Measurements from ENCODE around the gene ADARB1. TPM values are rescaled to one million over a fixed set of nuclear protein-coding genes. Genes with fewer than 3 reads are reported as not detected.

ADARB1 gene
- total and polyA plus RNA-seq, 9 of the 15 experiments (the other 6 are each of a cell fraction or from before 2014, with no cell fraction given), result 6.7 to 16.0 (median 8.3) TPM

GRCh38 chr21:45256912-45257672, 182.7 kb downstream of the ADARB1 start (continued):
- TF ChIP-seq PHB2 (IDR thresholded peaks at IDR 0.05; ENCODE audit: low read depth), result 0 out of 2 replicates have a peak, but pooled peaks have one; percentile 72
- no peak for TF ChIP-seq XRCC3 (IDR thresholded peaks at IDR 0.05)
- TF ChIP-seq NBN (IDR thresholded peaks at IDR 0.05; ENCODE audit: low read depth), result peak; percentile 79
- no peak for TF ChIP-seq POLR2H (tag; IDR thresholded peaks at IDR 0.05; ENCODE audit: low read depth)
- TF ChIP-seq RFX7 (CRISPR knock-in tag; IDR thresholded peaks at IDR 0.05), result no peak
- peak; percentile 9; the same call in 1 of the 2 replicates for TF ChIP-seq MYNN (IDR thresholded peaks at IDR 0.05)
- no peak for TF ChIP-seq MYNN (CRISPR knock-in tag; IDR thresholded peaks at IDR 0.05)
- no peak for TF ChIP-seq SNRNP70 (optimal IDR thresholded peaks at IDR 0.05; ENCODE audit: low read depth, low read length)
- TF ChIP-seq HMGN3 (IDR thresholded peaks at IDR 0.05; ENCODE audit: borderline replicate concordance, extremely low read depth, insufficient read length, low read depth, low read length), result peak; percentile 88
- no peak for TF ChIP-seq RBM14 (IDR thresholded peaks at IDR 0.05; ENCODE audit: borderline replicate concordance, insufficient read depth, low read depth, low read length)
- TF ChIP-seq KHSRP (IDR thresholded peaks at IDR 0.05), result no peak
- TF ChIP-seq E2F6 (IDR thresholded peaks at IDR 0.05; ENCODE audit: borderline replicate concordance in 1 of 2, extremely low read depth in 1 of 2, insufficient read depth in 1 of 2, insufficient read length in 1 of 2, low read depth in 1 of 2, low read length in 1 of 2, poor library complexity in 1 of 2, severe bottlenecking in 1 of 2), result peak in 1 of 2 experiments; percentile 33
- TF ChIP-seq HIVEP1 (CRISPR knock-in tag; IDR thresholded peaks at IDR 0.05), result no peak; the same call in 1 of the 2 replicates
- TF ChIP-seq IFI16 (CRISPR knock-in tag; IDR thresholded peaks at IDR 0.05), result no peak
- TF ChIP-seq SOX6 (IDR thresholded peaks at IDR 0.05), result peak; percentile 96
- no peak for TF ChIP-seq FOXO4 (CRISPR knock-in tag; IDR thresholded peaks at IDR 0.05)
- TF ChIP-seq NFIC (IDR thresholded peaks at IDR 0.05), result peak; percentile 88
- TF ChIP-seq HBP1 (CRISPR knock-in tag; IDR thresholded peaks at IDR 0.05), result 0 out of 2 replicates have a peak, but pooled peaks have one; percentile 29
- peak; percentile 98 to 100 for TF ChIP-seq RCOR1 (IDR thresholded peaks at IDR 0.05; ENCODE audit: borderline replicate concordance in 1 of 2, low read depth in 2 of 2, low read length in 2 of 2)
- no peak for TF ChIP-seq DEAF1 (CRISPR knock-in tag; IDR thresholded peaks at IDR 0.05)

Data from K562 (cell line).